GM12878 (cell line): ENCODE measurements around the gene FDX2. TPM values are rescaled to one million over a fixed set of nuclear protein-coding genes. Genes with fewer than 3 reads are reported as not detected.

Source experiments
- BHLHE40 ChIP-seq, 2 experiments: fragments of 450-650 bp in 1 of 2; IDR thresholded peaks; 2 replicates each; pipeline ENCODE4 v1.6.1; 2011 to 2017; ENCODE audit warnings: low read depth in 2 of 2, borderline replicate concordance in 1 of 2, improper control_type of control experiment in 1 of 2, low read length in 1 of 2, mild to moderate bottlenecking in 1 of 2
- CBFB ChIP-seq: IDR thresholded peaks from 2 replicates; pipeline ENCODE4 v1.6.1; 2016; ENCODE audit warnings: antibody characterized with exemption, low read depth
- CREM ChIP-seq: IDR thresholded peaks from 2 replicates; pipeline ENCODE4 v1.6.1; 2014; ENCODE audit warnings: antibody characterized with exemption, low read depth
- ESRRA ChIP-seq: IDR thresholded peaks from 2 replicates; pipeline ENCODE4 v1.6.1; 2012; ENCODE audit warnings: mild to moderate bottlenecking, low read length, improper control_type of control experiment
- EZH2 ChIP-seq: IDR thresholded peaks from 2 replicates; pipeline ENCODE4 v1.6.1; 2012; ENCODE audit warnings: low read depth, mild to moderate bottlenecking, control low read depth, inconsistent platforms, low read length, borderline replicate concordance; ENCODE audit not compliant: control insufficient read depth
- GABPA ChIP-seq: IDR thresholded peaks from 2 replicates; pipeline ENCODE4 v1.6.1; 2014; ENCODE audit warnings: antibody characterized with exemption, low read depth, mild to moderate bottlenecking, inconsistent platforms
- GATAD2B ChIP-seq: fragments of 450-650 bp; conservative IDR thresholded peaks from 2 replicates; pipeline ENCODE4 v1.6.1; 2017; ENCODE audit warnings: low read depth, mild to moderate bottlenecking, moderate library complexity
- HCFC1 ChIP-seq: fragments of 150-350 bp; IDR thresholded peaks from 2 replicates; pipeline ENCODE4 v1.6.1; 2014; ENCODE audit warnings: low read length
- IKZF1 ChIP-seq: fragments of 450-650 bp; conservative IDR thresholded peaks from 2 replicates; pipeline ENCODE4 v1.6.1; 2017; ENCODE audit warnings: antibody characterized with exemption, mild to moderate bottlenecking
- JUND ChIP-seq: IDR thresholded peaks from 2 replicates; pipeline ENCODE4 v1.6.1; 2012; ENCODE audit warnings: low read depth, mild to moderate bottlenecking, low read length, improper control_type of control experiment, moderate library complexity
- KAT2A ChIP-seq: conservative IDR thresholded peaks from 2 replicates; pipeline ENCODE4 v1.6.1; 2011; ENCODE audit warnings: low read depth, low read length; ENCODE audit not compliant: control insufficient read depth
- LARP7 ChIP-seq: fragments of 450-650 bp; IDR thresholded peaks from 2 replicates; pipeline ENCODE4 v1.6.1; 2017; ENCODE audit warnings: mild to moderate bottlenecking
- MXI1 ChIP-seq: fragments of 150-350 bp; IDR thresholded peaks from 2 replicates; pipeline ENCODE4 v1.6.1; 2011; ENCODE audit warnings: low read depth, mild to moderate bottlenecking, inconsistent platforms, low read length, improper control_type of control experiment
- NR2C1 ChIP-seq: fragments of 450-650 bp; IDR thresholded peaks from 2 replicates; pipeline ENCODE4 v1.6.1; 2017; ENCODE audit warnings: antibody characterized with exemption, mild to moderate bottlenecking, moderate library complexity
- PAX5 ChIP-seq: IDR thresholded peaks from 2 replicates; pipeline ENCODE4 v1.6.1; 2011; ENCODE audit warnings: low read depth, low read length, borderline replicate concordance
- RB1 ChIP-seq: fragments of 450-650 bp; formaldehyde crosslinking; IDR thresholded peaks from 2 replicates; pipeline ENCODE4 v1.6.1; 2017; ENCODE audit warnings: mild to moderate bottlenecking, borderline replicate concordance
- RELA ChIP-seq: fragments of 450-650 bp; IDR thresholded peaks from 2 replicates; pipeline ENCODE4 v1.8.0; 2014; ENCODE audit warnings: borderline replicate concordance; ENCODE audit not compliant: partially characterized antibody
- SMARCA5 ChIP-seq: fragments of 450-650 bp; IDR thresholded peaks from 2 replicates; pipeline ENCODE4 v1.6.1; 2017; ENCODE audit warnings: mild to moderate bottlenecking
- SP1 ChIP-seq: IDR thresholded peaks from one replicate; pipeline ENCODE4 v1.6.1; 2011; ENCODE audit warnings: low read depth, low read length
- TAF1 ChIP-seq: IDR thresholded peaks from 2 replicates; pipeline ENCODE4 v1.6.1; 2011; ENCODE audit warnings: mild to moderate bottlenecking, low read depth, low read length, borderline replicate concordance
- TCF12 ChIP-seq: IDR thresholded peaks from 2 replicates; pipeline ENCODE4 v1.6.1; 2011; ENCODE audit warnings: low read depth, mild to moderate bottlenecking, low read length
- TCF3 ChIP-seq: IDR thresholded peaks from 2 replicates; pipeline ENCODE4 v1.6.1; 2012; ENCODE audit warnings: low read depth, mild to moderate bottlenecking, low read length, borderline replicate concordance; ENCODE audit not compliant: insufficient read depth
- YY1 ChIP-seq: IDR thresholded peaks from 2 replicates; pipeline ENCODE4 v1.6.1; 2011; ENCODE audit warnings: low read depth, mild to moderate bottlenecking, low read length
- ZNF217 ChIP-seq: fragments of 450-650 bp; IDR thresholded peaks from 2 replicates; pipeline ENCODE4 v1.6.1; 2017; ENCODE audit warnings: antibody characterized with exemption, mild to moderate bottlenecking
- polyA plus RNA-seq, 11 experiments: library from polyadenylated mRNA; depleted of rRNA in 4 of 11; unstranded in 6 of 11; stranded (reverse) in 5 of 11; fragments of >200 nt; fragmentation: Nextera tagmentation in 4 of 11; fragmentation: Illumina TruSeq in 1 of 11; extraction: Ambion mirVana in 4 of 11; extraction: Trizol in 1 of 11; gene quantifications; 1 replicate in 1 of 11; 2 replicates in 10 of 11; pipeline versions ENCODE4 v1.2.1 to v1.2.3, GENCODE V29; 2011 to 2016; ENCODE audit warnings: inconsistent platforms in 2 of 11, missing spikeins in 2 of 11, low read depth in 1 of 11
- total RNA-seq, 4 experiments: library from RNA; depleted of rRNA in 3 of 4; stranded (reverse); fragments of >200 nt in 3 of 4; fragmentation: Illumina TruSeq in 1 of 4; extraction: Trizol in 1 of 4; gene quantifications; 2 replicates each; pipeline versions ENCODE4 v1.2.1 to v1.2.3, GENCODE V29; 2013 to 2021
- TF ChIP-seq, protein P1 (sequence below): fragments of 450-650 bp; formaldehyde crosslinking; IDR thresholded peaks from 2 replicates; pipeline ENCODE4 v1.5.0; 2022; ENCODE audit warnings: mild to moderate bottlenecking, missing genetic modification characterization
- TF ChIP-seq, protein P2 (sequence below): IDR thresholded peaks from 2 replicates; pipeline ENCODE4 v1.6.1; 2011; ENCODE audit warnings: mild to moderate bottlenecking, low read depth, low read length, moderate library complexity; ENCODE audit not compliant: insufficient replicate concordance
- TF ChIP-seq, protein P3 (sequence below): IDR thresholded peaks from 2 replicates; pipeline ENCODE4 v1.6.1; 2011; ENCODE audit warnings: borderline replicate concordance, low read depth, mild to moderate bottlenecking, moderate library complexity, mixed read lengths, low read length; ENCODE audit not compliant: insufficient read depth; ENCODE audit errors: extremely low read length
- TF ChIP-seq, protein P4 (sequence below): IDR thresholded peaks from 2 replicates; pipeline ENCODE4 v1.6.1; 2012; ENCODE audit warnings: low read depth, low read length, improper control_type of control experiment

Gene FDX2
- total and polyA plus RNA-seq, 10 of the 15 experiments (the other 5 are each of a cell fraction or from before 2014, with no cell fraction given), result 1.4 to 50.4 (median 24.7) TPM

DNA sequence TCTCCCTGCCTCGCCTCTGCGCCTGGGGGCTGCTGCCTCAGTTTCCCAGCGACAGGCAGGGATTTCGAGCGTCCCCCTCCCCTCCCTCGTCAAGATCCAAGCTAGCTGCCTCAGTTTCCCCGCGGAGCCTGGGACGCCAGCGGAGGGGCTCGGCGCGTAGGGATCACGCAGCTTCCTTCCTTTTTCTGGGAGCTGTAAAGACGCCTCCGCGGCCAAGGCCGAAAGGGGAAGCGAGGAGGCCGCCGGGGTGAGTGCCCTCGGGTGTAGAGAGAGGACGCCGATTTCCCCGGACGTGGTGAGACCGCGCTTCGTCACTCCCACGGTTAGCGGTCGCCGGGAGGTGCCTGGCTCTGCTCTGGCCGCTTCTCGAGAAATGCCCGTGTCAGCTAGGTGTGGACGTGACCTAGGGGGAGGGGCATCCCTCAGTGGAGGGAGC lies 45.6 kb downstream of the FDX2 start (continued):
- TF ChIP-seq, protein P1, sequence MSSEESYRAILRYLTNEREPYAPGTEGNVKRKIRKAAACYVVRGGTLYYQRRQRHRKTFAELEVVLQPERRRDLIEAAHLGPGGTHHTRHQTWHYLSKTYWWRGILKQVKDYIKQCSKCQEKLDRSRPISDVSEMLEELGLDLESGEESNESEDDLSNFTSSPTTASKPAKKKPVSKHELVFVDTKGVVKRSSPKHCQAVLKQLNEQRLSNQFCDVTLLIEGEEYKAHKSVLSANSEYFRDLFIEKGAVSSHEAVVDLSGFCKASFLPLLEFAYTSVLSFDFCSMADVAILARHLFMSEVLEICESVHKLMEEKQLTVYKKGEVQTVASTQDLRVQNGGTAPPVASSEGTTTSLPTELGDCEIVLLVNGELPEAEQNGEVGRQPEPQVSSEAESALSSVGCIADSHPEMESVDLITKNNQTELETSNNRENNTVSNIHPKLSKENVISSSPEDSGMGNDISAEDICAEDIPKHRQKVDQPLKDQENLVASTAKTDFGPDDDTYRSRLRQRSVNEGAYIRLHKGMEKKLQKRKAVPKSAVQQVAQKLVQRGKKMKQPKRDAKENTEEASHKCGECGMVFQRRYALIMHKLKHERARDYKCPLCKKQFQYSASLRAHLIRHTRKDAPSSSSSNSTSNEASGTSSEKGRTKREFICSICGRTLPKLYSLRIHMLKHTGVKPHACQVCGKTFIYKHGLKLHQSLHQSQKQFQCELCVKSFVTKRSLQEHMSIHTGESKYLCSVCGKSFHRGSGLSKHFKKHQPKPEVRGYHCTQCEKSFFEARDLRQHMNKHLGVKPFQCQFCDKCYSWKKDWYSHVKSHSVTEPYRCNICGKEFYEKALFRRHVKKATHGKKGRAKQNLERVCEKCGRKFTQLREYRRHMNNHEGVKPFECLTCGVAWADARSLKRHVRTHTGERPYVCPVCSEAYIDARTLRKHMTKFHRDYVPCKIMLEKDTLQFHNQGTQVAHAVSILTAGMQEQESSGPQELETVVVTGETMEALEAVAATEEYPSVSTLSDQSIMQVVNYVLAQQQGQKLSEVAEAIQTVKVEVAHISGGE (CRISPR knock-in tag), result no peak
- peak; percentile 64; the same call in 1 of the 2 replicates for TF ChIP-seq TCF12
- TF ChIP-seq, protein P2, sequence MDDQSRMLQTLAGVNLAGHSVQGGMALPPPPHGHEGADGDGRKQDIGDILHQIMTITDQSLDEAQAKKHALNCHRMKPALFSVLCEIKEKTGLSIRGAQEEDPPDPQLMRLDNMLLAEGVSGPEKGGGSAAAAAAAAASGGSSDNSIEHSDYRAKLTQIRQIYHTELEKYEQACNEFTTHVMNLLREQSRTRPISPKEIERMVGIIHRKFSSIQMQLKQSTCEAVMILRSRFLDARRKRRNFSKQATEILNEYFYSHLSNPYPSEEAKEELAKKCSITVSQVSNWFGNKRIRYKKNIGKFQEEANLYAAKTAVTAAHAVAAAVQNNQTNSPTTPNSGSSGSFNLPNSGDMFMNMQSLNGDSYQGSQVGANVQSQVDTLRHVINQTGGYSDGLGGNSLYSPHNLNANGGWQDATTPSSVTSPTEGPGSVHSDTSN, result no peak
- TF ChIP-seq GATAD2B, result peak; percentile 89
- no peak for TF ChIP-seq JUND
- no peak for TF ChIP-seq LARP7
- no peak for TF ChIP-seq NR2C1
- TF ChIP-seq MXI1, result peak; percentile 41; the same call in 1 of the 2 replicates
- TF ChIP-seq TCF3, result 0 out of 2 replicates have a peak, but pooled peaks have one; percentile 22
- no peak for TF ChIP-seq HCFC1
- TF ChIP-seq GABPA, result no peak
- peak; percentile 80 to 92; a peak in 3 of 4 replicates for TF ChIP-seq BHLHE40 (IDR thresholded peaks at IDR 0.05; ENCODE audit: borderline replicate concordance in 1 of 2, low read depth in 2 of 2, low read length in 1 of 2)
- peak; percentile 30 for TF ChIP-seq RELA
- no peak for TF ChIP-seq RB1
- TF ChIP-seq, protein P3, sequence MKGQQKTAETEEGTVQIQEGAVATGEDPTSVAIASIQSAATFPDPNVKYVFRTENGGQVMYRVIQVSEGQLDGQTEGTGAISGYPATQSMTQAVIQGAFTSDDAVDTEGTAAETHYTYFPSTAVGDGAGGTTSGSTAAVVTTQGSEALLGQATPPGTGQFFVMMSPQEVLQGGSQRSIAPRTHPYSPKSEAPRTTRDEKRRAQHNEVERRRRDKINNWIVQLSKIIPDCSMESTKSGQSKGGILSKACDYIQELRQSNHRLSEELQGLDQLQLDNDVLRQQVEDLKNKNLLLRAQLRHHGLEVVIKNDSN, result no peak
- peak; percentile 80; the same call in 1 of the 2 replicates for TF ChIP-seq CBFB
- peak; percentile 69 for TF ChIP-seq SP1
- no peak for TF ChIP-seq ESRRA
- peak; percentile 75; the same call in 1 of the 2 replicates for TF ChIP-seq PAX5
- TF ChIP-seq, protein P4, sequence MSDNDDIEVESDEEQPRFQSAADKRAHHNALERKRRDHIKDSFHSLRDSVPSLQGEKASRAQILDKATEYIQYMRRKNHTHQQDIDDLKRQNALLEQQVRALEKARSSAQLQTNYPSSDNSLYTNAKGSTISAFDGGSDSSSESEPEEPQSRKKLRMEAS, result no peak; the same call in 1 of the 2 replicates
- peak; percentile 38; the same call in 1 of the 2 replicates for TF ChIP-seq TAF1
- peak; percentile 98 for TF ChIP-seq IKZF1
- peak; percentile 7; the same call in 1 of the 2 replicates for TF ChIP-seq YY1
- no peak for TF ChIP-seq EZH2
- peak; percentile 78 for TF ChIP-seq CREM
- TF ChIP-seq SMARCA5, result peak; percentile 17
- no peak for TF ChIP-seq KAT2A
- TF ChIP-seq ZNF217, result peak; percentile 38; the same call in 1 of the 2 replicates
